DND-41 (cell line): ENCODE measurements around the gene SLC44A3.

ENCODE experiments used
- ATAC-seq: fragments of 200-7000 bp; cut with Tn5 transposase; 3 replicates; pipeline ENCODE4 v1.9.1; 2021; ENCODE audit warnings: low read depth; ENCODE audit not compliant: insufficient read depth
- DNase-seq: peaks from one replicate; pipeline ENCODE4 v3.0.0-alpha.2; 2020
- H2AFZ ChIP-seq: 2 replicates; pipeline ENCODE4 v1.6.0; 2012; ENCODE audit warnings: low read depth, low read length
- H3K27ac ChIP-seq: 2 replicates; pipeline ENCODE4 v1.5.1; 2012; ENCODE audit warnings: low read length, inconsistent platforms
- H3K27me3 ChIP-seq: fragments of 200-600 bp; sonication (generic); 2 replicates; pipeline ENCODE4 v1.6.0; 2012; ENCODE audit warnings: low read length, mild to moderate bottlenecking, inconsistent platforms; ENCODE audit not compliant: insufficient read depth, poor library complexity
- H3K36me3 ChIP-seq: 2 replicates; pipeline ENCODE4 v1.5.1; 2012; ENCODE audit warnings: low read length, inconsistent platforms; ENCODE audit not compliant: insufficient read depth
- H3K4me1 ChIP-seq: 2 replicates; pipeline ENCODE4 v1.5.1; 2012; ENCODE audit warnings: mild to moderate bottlenecking, low read length; ENCODE audit not compliant: insufficient read depth
- H3K4me2 ChIP-seq: 2 replicates; pipeline ENCODE4 v1.6.0; 2012; ENCODE audit warnings: mild to moderate bottlenecking, moderate library complexity, low read length, inconsistent platforms; ENCODE audit not compliant: insufficient read depth
- H3K4me3 ChIP-seq, 2 experiments: fragments of 200-600 bp in 1 of 2; shearing (Covaris generic) in 1 of 2; 2 replicates each; pipeline ENCODE4 v1.5.1; 2012 to 2016; ENCODE audit warnings: inconsistent platforms in 2 of 2, low read length in 2 of 2, mild to moderate bottlenecking in 2 of 2, low read depth in 1 of 2, moderate library complexity in 1 of 2
- H3K79me2 ChIP-seq: 2 replicates; pipeline ENCODE4 v1.6.0; 2012; ENCODE audit warnings: low read length, inconsistent platforms; ENCODE audit not compliant: insufficient read depth
- H3K9ac ChIP-seq: 2 replicates; pipeline ENCODE4 v1.6.0; 2012; ENCODE audit warnings: low read depth, mild to moderate bottlenecking, inconsistent platforms, low read length, moderate library complexity
- H3K9me3 ChIP-seq: 2 replicates; pipeline ENCODE4 v1.5.1; 2012; ENCODE audit warnings: low read length, moderate library complexity, mild to moderate bottlenecking, inconsistent platforms; ENCODE audit not compliant: insufficient read depth, severe bottlenecking
- H4K20me1 ChIP-seq: 2 replicates; pipeline ENCODE4 v1.6.0; 2012; ENCODE audit warnings: low read length; ENCODE audit not compliant: insufficient read depth
- CTCF ChIP-seq: IDR thresholded peaks from 2 replicates; pipeline ENCODE4 v1.5.1; 2012; ENCODE audit warnings: borderline replicate concordance, low read length, moderate library complexity, mild to moderate bottlenecking; ENCODE audit not compliant: poor library complexity, severe bottlenecking; ENCODE audit errors: extremely low read depth
- EZH2 ChIP-seq: IDR thresholded peaks from 3 replicates; pipeline ENCODE4 v1.6.1; 2012; ENCODE audit warnings: borderline replicate concordance, low read depth, mild to moderate bottlenecking, moderate library complexity, low read length, inconsistent platforms; ENCODE audit not compliant: severe bottlenecking

The SLC44A3 gene

DNA sequence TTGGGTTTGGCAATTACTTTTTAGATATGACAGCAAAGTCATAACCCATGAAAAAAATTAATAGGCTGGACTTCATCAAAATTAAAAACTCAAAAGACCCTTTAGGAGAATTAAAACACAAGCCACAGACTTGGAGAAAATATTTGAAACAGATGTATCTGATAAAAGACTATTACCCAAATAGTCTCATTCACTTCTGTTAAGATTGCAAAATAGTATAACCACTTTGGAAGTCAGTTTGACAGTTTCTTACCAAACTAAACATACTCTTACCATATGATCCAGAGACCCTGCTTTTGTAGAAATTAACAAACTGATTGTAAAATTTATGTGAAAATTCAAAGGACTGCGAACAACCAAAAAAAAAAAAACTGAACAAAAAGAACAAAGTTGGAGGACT lies 32.5 kb upstream of the SLC44A3 start:
- DNase-seq (no peak), ATAC-seq (no peak)
- Histone ChIP-seq H2AFZ (no peak overlapping the region), H3K79me2 (no peaks in the 10 kb centered on the region), H3K27me3 (no peaks in the 10 kb centered on the region), H3K27ac (no peak overlapping the region), H3K4me2 (no peak overlapping the region), H3K9me3 (no peaks in the 10 kb centered on the region), H3K9ac (no peak overlapping the region), H3K4me3 (no peak overlapping the region), H3K36me3 (no peaks in the 10 kb centered on the region), H4K20me1 (no peaks in the 10 kb centered on the region), H3K4me1 (peaks cover 20% of the 10 kb centered on the region)
- TF ChIP-seq CTCF, result no peak
- TF ChIP-seq EZH2, result no peak

GRCh38 chr1:94790246-94790645 lies 29.9 kb upstream of the SLC44A3 start:
- Histone ChIP-seq H3K4me2 (no peak overlapping the region), H3K27ac (no peak overlapping the region), H3K79me2 (no peaks in the 10 kb centered on the region), H4K20me1 (no peaks in the 10 kb centered on the region), H3K4me1 (peaks cover 23% of the 10 kb centered on the region), H3K27me3 (no peaks in the 10 kb centered on the region), H3K9me3 (no peaks in the 10 kb centered on the region), H3K36me3 (no peaks in the 10 kb centered on the region), H2AFZ (no peak overlapping the region), H3K4me3 (no peak overlapping the region), H3K9ac (no peak overlapping the region)
- DNase-seq, result no peak
- no peak for ATAC-seq
- TF ChIP-seq EZH2, result no peak
- no peak for TF ChIP-seq CTCF

- Histone ChIP-seq H3K4me1 (peaks cover 27% of the 10 kb centered on the region), H3K4me3 (no peak overlapping the region), H4K20me1 (no peaks in the 10 kb centered on the region), H3K9ac (no peak overlapping the region), H3K27ac (no peak overlapping the region), H3K4me2 (no peak overlapping the region), H3K36me3 (no peaks in the 10 kb centered on the region), H3K9me3 (no peaks in the 10 kb centered on the region), H2AFZ (no peak overlapping the region), H3K27me3 (no peaks in the 10 kb centered on the region), H3K79me2 (no peaks in the 10 kb centered on the region)
- ATAC-seq (peak; percentile 57; the same call in 2 of the 3 replicates), DNase-seq (peak; percentile 19)
- TF ChIP-seq EZH2 (no peak), CTCF (no peak)
Observed at GRCh38 chr1:94790670-94791069, 29.5 kb upstream of the SLC44A3 start.
